ENCODE results near the gene KLHL3.
A peak's percentile ranks its signal among the peaks of the same experiment; 100 is the strongest.

Gene KLHL3

DNA sequence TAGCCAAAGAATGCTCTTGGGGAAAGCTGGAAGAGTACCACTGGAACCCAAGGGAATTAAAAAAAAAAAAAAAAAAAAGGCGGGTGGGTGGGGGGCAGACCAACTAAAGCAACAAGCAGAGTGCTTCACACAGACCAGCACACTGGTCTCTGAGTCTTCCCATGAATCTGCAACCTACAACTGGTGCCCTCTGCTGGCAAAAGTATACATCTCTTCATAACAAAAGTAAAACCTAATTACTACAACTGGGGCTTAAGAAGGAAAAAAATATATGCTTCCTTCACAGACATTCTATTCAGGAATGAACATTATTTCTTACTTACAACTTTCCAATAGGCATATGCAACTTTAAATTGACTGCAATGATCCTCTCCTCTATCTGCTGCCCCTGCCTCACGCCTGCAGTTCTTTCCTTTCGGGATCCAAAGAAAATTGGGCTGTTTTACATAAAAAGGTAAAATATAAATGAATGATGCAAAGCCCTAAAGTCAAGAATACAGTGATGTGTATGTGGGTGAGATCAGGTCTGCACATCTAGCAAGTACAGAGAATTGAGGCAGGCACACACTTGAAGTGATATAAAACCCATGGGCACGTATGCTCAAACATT, 7.2 kb upstream of the KLHL3 start:
- peak; percentile 40 for DNase-seq (ENCODE audit: low read depth)

DNA sequence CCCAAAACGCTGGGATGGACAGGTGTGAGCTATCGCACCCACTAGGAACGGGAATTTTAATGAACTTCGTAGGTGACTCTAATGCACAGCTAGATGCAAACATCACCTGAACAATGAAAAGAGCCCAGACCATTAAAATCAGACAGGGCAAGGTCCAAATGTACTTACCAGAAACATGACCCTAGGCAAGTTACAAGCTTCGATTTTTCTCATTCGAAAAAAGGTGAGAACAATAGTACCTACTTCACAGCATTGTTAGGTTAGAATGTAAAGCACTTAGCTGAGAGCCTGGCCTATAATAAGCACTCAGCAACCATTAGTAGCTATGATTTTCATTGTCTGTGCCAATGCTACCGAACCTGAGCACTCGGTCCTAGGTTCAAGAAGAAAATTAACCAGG, 5.8 kb upstream of the KLHL3 start:
- no peak for DNase-seq (ENCODE audit: low read depth)

DNA sequence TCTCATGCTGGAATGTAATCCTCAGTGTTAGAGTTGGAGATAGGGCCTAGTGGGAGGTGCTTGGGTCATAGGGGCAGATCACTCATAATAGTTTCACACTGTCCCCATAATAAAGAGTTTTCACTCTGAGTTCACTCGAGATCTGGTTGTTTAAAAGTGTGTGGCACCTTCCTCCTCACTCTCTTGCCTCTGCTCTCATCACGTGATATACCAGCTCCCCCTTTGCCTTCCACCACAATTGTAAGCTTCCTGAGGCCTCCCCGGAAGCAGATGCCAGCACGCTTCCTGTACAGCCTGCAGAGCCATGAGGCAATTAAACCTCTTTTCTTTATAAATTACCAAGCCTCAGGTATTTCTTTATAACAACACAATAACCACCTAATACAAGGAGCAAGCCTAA, 3.8 kb upstream of the KLHL3 start:
- no peak for DNase-seq (ENCODE audit: low read depth)

- no peak for DNase-seq (ENCODE audit: low read depth)
Observed at GRCh38 chr5:137738947-137739346, 3.1 kb upstream of the KLHL3 start.

DNA sequence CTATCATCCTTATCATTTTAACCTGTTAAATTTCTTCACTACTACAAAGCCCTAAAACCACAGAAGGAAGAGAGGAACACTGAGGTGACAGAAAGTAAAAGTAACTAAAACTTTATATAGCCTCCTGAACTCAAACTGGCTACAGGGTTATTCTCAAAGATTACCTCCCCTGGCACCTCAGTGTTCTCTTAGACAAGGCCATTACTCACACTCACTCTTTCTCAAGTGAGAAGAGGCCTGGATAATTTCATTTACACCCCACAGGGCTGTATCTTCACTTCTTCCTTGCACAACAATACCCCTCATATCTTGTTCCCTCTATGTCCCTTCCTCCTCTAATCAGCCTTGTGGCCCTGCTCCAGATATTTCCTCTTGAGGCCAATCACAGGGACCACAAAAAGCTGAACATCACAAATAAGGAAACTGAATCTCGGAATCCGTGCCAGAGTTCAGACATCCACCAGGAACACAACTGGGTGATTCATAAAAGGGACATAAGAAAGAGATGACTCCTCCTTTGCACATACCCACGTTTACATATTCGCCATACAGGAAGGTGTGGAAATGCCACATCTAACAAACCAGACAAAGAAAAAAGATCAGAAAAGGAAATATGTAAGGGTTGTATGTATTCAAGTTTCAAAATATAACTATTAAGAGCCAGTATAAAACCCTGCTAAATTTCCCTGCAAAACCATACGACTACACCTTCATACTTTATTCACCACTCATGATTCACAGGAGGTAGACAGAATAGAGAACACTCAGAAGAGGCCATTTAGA, 1.7 kb upstream of the KLHL3 start:
- DNase-seq (ENCODE audit: low read depth): no peak

DNA sequence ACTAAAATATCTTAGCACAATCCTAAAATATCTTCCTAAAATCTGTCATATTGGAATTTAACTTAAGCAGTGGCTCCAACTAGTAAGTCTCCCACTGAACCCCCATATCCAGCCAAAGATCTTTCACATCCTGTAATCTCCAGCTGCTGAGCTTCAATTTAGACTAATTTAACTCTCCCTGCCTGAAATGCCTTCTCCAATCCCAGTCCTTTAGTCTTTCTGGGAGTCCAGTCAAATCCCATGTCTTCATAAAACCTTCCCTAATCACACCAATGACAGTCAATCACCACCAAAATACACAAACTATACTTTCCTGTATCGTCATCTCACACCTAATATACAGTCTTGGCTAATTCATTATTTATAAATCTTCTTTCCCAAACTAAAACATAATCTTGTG, 607 bp upstream of the KLHL3 start:
- DNase-seq (ENCODE audit: low read depth): no peak

GRCh38 chr5:137734962-137735554, 831 bp downstream of the KLHL3 start:
- no peak for DNase-seq (ENCODE audit: low read depth)

DNA sequence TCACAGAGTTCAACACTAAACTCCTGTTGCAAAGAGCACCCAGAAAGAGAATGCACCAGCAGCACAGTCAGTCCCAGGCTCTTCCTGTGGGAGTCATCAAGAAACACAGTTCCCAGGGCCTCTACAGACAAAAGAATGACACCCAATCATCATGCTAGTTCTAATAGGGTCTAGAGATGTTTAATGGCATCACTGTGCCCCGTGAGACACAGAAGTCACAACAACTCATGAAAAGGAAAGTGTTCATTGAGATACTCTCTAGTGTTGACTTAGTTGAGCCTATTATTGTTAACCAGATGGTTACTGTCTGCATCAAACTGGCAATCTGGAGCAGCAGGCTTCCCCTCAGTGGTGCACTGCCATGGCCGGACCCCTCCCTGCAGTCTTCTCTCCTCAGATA, 1.6 kb downstream of the KLHL3 start:
- DNase-seq (ENCODE audit: low read depth): no peak

DNA sequence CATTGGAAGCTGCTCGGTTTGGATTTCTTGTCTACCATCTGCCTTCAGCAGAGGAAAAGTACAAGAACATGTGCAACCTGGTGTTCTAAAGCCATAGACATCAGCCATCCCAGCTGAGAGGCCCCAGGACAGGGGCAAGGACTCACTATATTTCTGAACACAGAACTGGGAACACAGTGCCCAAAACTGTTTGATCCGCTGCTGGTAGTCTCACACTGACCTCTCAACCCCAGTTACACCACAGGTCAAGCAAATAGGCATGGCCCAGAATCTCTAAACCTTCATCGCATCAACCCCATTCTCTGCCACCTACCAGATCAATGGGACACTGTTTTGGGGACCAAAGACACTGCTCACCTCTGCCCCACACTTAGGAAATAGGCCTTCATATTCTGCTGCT, 2.0 kb downstream of the KLHL3 start:
- DNase-seq (ENCODE audit: low read depth): no peak

GRCh38 chr5:137733006-137733405, 2.9 kb downstream of the KLHL3 start:
- DNase-seq (ENCODE audit: low read depth): no peak

DNA sequence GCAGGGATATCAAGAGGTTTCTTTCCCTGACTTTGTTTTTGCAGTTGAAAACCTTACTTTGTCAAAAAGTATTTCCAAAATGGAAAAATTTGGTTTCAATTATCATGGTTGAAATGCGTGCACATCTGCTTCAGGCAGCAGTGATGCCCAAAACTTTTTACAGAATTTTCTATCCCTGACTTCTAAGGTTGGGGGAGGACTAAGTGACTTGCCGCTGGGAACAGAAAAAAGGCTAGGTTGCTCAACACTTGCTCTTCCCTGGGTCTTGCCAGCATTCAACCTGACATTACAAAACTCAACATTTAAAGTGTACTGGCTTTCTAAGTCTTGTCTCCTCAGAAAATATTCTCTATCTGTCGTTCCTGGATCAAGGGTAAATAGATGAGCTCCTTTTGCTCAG, 4.7 kb downstream of the KLHL3 start:
- DNase-seq (ENCODE audit: low read depth): no peak

DNA sequence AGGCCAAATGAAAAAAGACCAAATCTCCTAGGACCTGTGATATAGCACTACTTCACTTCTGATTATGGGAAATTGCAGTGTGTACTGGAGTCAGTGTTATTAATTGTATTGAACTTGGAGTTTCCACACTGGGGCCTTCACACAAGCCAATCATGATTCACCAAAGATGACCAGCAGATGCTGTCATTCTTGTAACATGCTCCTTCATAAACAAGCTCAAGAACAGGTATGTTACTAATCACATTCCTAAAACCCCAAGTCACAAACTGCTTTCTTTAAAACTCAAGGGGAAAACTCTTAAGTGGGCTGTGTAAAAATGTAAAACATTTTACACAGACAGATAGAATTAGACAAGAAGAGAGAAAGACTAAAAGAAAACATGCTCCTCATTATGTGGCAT, 5.6 kb downstream of the KLHL3 start:
- DNase-seq (ENCODE audit: low read depth): no peak

- no peak for DNase-seq (ENCODE audit: low read depth)
Observed at GRCh38 chr5:137728048-137728447, 7.8 kb downstream of the KLHL3 start.

DNA sequence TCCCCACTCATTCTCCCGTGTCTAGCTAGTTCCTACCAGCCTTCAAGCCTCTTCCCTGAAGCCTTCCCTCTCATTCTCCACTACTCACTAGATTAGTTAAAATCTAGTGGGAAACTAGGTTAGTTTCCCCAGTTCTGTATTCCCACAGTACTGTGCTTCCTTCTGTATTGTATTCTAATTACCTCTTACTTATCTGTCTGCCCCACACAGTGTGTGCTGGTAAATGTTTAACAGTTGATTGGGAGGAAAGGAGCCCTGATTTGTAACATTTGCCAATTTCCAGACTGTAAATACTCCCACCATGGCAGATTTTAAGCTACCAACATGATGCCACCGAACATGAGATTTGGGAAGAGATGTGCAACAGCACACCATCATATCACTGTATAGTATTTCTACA, 8.3 kb downstream of the KLHL3 start:
- DNase-seq (ENCODE audit: low read depth): no peak

GRCh38 chr5:137724251-137724650, 11.6 kb downstream of the KLHL3 start:
- DNase-seq (ENCODE audit: low read depth): no peak

DNA sequence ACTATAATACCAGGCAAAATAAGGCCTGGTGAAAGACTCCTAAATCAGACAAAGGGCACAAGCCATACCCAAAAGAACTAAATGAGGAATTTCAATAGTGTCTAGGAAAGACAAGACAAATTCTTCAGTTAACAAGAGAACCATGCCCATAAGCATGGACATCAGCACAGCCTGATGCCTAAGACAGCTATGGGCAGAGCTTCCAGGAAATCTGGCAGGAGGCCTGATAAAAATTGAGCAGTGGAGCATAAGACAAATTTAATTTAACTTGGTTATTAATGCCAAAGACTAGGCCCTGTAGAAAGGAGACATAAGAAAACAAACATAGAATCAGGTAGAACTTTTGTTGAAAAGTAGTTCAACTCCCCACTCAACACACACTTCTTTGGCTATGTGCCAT, 17.3 kb downstream of the KLHL3 start:
- no peak for DNase-seq (ENCODE audit: low read depth)

GRCh38 chr5:137716337-137716736, 19.6 kb downstream of the KLHL3 start:
- DNase-seq (ENCODE audit: low read depth): no peak

DNA sequence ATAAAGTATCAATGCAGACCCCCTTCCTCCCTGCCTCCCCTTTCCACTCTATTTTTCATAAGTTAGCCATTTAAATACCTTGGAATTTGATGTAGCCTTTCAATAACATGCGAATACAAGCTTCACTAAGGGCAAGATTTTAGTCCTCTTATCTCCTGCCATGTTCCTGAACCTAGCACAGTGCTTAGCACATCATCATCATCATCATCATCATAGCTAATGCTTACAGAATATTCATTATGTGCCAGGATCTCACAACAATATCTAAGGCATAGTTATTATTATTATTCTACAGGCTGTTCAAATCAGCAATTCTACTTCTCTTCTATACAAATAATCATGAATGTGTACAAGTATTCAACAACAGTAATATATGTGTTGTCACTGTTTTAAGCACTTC, 20.4 kb downstream of the KLHL3 start:
- no peak for DNase-seq (ENCODE audit: low read depth)

- DNase-seq (ENCODE audit: low read depth): no peak
Observed at GRCh38 chr5:137714946-137715345, 20.9 kb downstream of the KLHL3 start.

GRCh38 chr5:137714494-137714893, 21.4 kb downstream of the KLHL3 start:
- DNase-seq (ENCODE audit: low read depth): no peak

DNA sequence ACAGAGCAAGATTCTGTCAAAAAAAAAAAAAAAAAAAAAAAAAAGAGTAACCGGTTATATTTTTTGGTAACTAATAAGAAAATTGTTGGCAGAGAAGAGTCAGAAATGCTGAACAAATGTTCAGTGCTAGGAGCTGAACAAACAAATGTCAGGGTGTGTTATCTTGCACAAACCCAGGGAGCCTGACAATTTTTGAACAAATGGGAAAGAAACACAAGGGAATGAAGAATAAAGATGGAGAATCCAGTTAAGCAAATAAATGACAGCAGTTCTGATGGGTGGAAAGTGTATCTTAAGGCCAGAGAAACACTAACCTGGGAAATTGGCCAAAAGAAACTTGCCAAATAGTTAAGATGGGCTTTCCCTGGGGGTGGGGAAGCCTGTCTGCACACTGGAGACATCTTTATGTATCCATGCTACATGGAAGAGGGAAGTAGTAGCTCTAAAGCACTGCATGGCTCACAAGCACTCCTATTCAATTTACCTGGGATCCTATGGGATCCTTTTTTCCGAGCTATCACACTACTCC, 23.7 kb downstream of the KLHL3 start:
- no peak for DNase-seq (ENCODE audit: low read depth)

- no peak for DNase-seq (ENCODE audit: low read depth)
Observed at GRCh38 chr5:137710086-137710485, 25.8 kb downstream of the KLHL3 start.

GRCh38 chr5:137708796-137709559, 26.9 kb downstream of the KLHL3 start:
- DNase-seq (ENCODE audit: low read depth): no peak
